Colonic mucosa (tissue), 4 donors: Measurements from ENCODE around the gene PIGH. TPM values are rescaled to one million over a fixed set of nuclear protein-coding genes. Genes with fewer than 3 reads are reported as not detected.

Experiments
- DNase-seq: peaks from one replicate; pipeline ENCODE4 v3.0.0-alpha.2; 2020
- H3K27ac ChIP-seq: fragments of 200-600 bp; one replicate; pipeline ENCODE4 v1.8.0; 2021
- H3K27me3 ChIP-seq: fragments of 200-600 bp; one replicate; pipeline ENCODE4 v1.8.0; 2021
- H3K36me3 ChIP-seq: fragments of 200-600 bp; one replicate; pipeline ENCODE4 v1.8.0; 2021
- H3K4me1 ChIP-seq: fragments of 200-600 bp; one replicate; pipeline ENCODE4 v1.8.0; 2021; ENCODE audit warnings: mild to moderate bottlenecking
- H3K4me3 ChIP-seq: fragments of 200-600 bp; one replicate; pipeline ENCODE4 v1.8.0; 2021
- H3K9ac ChIP-seq, 2 donors: one replicate each; pipeline ENCODE4 v1.7.0; 2013; ENCODE audit warnings: control low read depth in 2 of 2, low read depth in 2 of 2, low read length in 2 of 2
- H3K9me3 ChIP-seq: fragments of 200-600 bp; one replicate; pipeline ENCODE4 v1.8.0; 2021
- CTCF ChIP-seq: fragments of 200-600 bp; IDR thresholded peaks from one replicate; pipeline ENCODE4 v1.8.0; 2022; ENCODE audit warnings: antibody characterized with exemption, mild to moderate bottlenecking
- intact Hi-C: fragments of 100-400 bp; cut with DNase I; formaldehyde crosslinking; loops from one replicate; pipeline ENCODE4 v1.14.1; 2022
- total RNA-seq, 2 donors: library from RNA; stranded (reverse); fragmentation: NEBNext Ultra II Directional in 1 of 2; extraction: Animal tissue kit (Norgen Biotek cat#: 25700) in 1 of 2; gene quantifications; one replicate each; pipeline ENCODE4 v1.2.1, GENCODE V29; 2021
- donor health status: healthy.
- donor health status: DM: no; HTN: no; CAD: no.
- donor health status: DM: no; HTN: no; CAD: no.

The PIGH gene
- total RNA-seq, 2 donors from 2014 or later, result 16.3 to 17.1 TPM

GRCh38 chr14:67569651-67570290 is 30.3 kb downstream of the PIGH start:
- intact Hi-C loops, result loop anchor here (2.0 to 5.0 kb wide), 2 partner anchors 43 to 142 kb away; no protein-coding TSS in a partner anchor
- Histone ChIP-seq H3K4me1 (no peaks in the 10 kb centered on the region), H3K9me3 (no peaks in the 10 kb centered on the region), H3K27ac (no peak overlapping the region), H3K36me3 (no peaks in the 10 kb centered on the region), H3K27me3 (no peaks in the 10 kb centered on the region), H3K9ac (no peak overlapping the region), H3K4me3 (no peak overlapping the region)
- TF ChIP-seq CTCF, result no peak
- no peak for DNase-seq

- H3K4me1 ChIP-seq, result no peaks in the 10 kb centered on the region
- no peaks in the 10 kb centered on the region for H3K27me3 ChIP-seq
- TF ChIP-seq CTCF, result no peak
- no peak overlapping the region for H3K4me3 ChIP-seq
- H3K36me3 ChIP-seq, result no peaks in the 10 kb centered on the region
- intact Hi-C loops, result no loop called here
- H3K9ac ChIP-seq, result no peak overlapping the region
- DNase-seq, result no peak
- no peak overlapping the region for H3K27ac ChIP-seq
- H3K9me3 ChIP-seq, result no peaks in the 10 kb centered on the region
Measured at GRCh38 chr14:67569011-67569650, 30.9 kb downstream of the PIGH start.

DNA sequence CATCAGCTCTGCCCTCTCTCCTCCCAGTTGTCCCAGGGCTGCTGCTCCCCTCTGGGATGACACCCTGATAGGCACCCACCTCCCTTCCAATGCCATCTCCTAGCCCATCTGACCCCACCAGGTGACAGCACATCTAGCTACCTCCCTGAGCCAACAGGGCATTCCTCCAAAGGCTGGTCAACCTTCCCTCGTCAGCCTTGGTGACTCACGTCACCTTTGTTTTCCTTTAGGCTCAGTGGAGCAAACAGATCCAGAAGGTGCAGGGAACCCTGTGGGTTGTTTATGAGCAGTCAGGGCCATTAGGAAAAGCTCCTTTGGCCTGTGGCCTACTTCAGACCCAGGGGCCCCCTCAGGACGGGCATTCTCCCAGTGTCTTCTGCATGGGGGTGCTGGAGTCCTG is 32.4 kb downstream of the PIGH start:
- Histone ChIP-seq H3K27me3 (no peaks in the 10 kb centered on the region), H3K9ac (no peak overlapping the region), H3K27ac (no peak overlapping the region), H3K4me1 (no peaks in the 10 kb centered on the region), H3K4me3 (no peak overlapping the region), H3K9me3 (no peaks in the 10 kb centered on the region), H3K36me3 (no peaks in the 10 kb centered on the region)
- no peak for DNase-seq
- TF ChIP-seq CTCF, result no peak
- intact Hi-C loops, result no loop called here

DNA sequence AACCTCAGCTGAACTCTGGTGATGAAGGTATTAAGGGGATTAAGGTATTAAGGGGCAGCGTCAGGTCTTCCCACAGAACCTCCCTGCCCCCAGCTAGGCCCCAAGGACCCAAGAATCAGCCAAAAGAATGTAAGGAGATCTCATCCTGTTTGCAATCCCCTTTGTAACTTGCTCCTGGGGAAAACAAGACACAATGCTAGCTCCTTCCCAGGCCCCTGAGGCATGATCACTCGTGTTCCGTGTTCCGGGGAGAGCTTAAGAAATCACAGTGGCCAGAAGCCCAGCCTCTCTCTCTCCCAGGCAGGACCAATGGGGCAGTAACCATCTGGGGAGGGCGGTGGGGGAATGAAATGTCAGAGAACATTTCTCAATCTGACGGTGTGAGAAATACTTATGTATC is 33.2 kb downstream of the PIGH start:
- no peak for TF ChIP-seq CTCF
- intact Hi-C loops, result no loop called here
- Histone ChIP-seq H3K9me3 (no peaks in the 10 kb centered on the region), H3K4me1 (no peaks in the 10 kb centered on the region), H3K27me3 (no peaks in the 10 kb centered on the region), H3K9ac (no peak overlapping the region), H3K36me3 (no peaks in the 10 kb centered on the region), H3K27ac (no peak overlapping the region), H3K4me3 (no peak overlapping the region)
- no peak for DNase-seq

- no peaks in the 10 kb centered on the region for H3K27me3 ChIP-seq
- no peaks in the 10 kb centered on the region for H3K9me3 ChIP-seq
- DNase-seq, result no peak
- no peak for TF ChIP-seq CTCF
- no peaks in the 10 kb centered on the region for H3K4me1 ChIP-seq
- no peak overlapping the region for H3K27ac ChIP-seq
- no peak overlapping the region for H3K4me3 ChIP-seq
- H3K9ac ChIP-seq, result no peak overlapping the region
- H3K36me3 ChIP-seq, result no peaks in the 10 kb centered on the region
- intact Hi-C loops, result no loop called here
Measured at GRCh38 chr14:67564236-67564635, 35.8 kb downstream of the PIGH start.
